Measurements from ENCODE around the gene CYGB. TPM values are rescaled to one million over a fixed set of nuclear protein-coding genes. Genes with fewer than 3 reads are reported as not detected.

Gene CYGB
- polyA plus RNA-seq, 3 donors, result not detected

DNA sequence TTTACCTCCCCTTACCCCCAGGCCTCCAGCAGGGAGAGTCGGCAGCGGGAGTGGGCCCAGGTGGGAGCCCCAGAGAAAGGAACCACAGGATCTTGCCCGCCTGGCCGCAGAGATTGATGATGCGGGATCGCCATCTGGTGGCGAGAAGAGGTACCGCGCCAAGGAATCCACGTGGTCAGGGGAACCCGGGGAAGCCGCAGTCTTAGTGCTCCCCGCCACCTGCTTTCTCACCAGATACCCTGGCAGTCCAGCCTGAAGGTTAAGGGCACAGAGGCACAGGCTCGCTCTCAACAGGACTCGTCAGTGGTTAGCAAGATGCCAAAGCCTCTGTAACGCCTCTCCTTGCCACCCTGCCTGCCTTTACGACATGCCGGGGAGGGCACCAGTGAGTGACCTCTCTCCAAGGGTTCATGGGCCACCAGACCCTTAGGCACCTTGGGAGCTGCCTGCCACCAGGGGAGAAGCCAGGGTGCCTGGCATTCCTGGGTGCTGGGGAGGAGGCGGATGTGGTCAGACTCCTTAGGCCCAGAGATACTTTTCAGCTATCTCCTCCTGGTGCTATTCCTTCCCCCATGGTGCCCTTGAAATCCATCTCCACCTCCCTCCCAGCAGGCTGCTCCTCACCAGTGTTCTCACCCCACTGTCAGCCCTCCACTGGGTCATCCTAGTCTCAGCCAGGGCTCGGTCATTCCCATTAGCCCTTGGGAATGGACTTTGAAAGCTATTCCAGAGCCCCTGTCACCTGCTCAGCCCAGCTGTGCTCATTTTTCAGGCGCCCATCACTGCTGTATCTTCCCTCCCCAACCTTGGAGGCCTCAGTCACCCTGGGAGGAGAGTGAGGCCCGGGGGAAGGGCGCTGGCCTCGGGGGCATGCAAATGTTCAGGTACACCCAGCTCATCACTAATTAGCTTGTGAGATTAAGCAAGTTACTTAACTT lies 30.8 kb downstream of the CYGB start:
- TF ChIP-seq, protein P1, sequence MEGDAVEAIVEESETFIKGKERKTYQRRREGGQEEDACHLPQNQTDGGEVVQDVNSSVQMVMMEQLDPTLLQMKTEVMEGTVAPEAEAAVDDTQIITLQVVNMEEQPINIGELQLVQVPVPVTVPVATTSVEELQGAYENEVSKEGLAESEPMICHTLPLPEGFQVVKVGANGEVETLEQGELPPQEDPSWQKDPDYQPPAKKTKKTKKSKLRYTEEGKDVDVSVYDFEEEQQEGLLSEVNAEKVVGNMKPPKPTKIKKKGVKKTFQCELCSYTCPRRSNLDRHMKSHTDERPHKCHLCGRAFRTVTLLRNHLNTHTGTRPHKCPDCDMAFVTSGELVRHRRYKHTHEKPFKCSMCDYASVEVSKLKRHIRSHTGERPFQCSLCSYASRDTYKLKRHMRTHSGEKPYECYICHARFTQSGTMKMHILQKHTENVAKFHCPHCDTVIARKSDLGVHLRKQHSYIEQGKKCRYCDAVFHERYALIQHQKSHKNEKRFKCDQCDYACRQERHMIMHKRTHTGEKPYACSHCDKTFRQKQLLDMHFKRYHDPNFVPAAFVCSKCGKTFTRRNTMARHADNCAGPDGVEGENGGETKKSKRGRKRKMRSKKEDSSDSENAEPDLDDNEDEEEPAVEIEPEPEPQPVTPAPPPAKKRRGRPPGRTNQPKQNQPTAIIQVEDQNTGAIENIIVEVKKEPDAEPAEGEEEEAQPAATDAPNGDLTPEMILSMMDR (IDR thresholded peaks at IDR 0.05), result peak; percentile 95
- peak overlapping the region in 1 of 7 donors; percentile 26 for H3K27ac Mint-ChIP-seq
- peaks cover 0 to 4% (median 0%) of the 10 kb centered on the region in 7 donors for H3K9me3 Mint-ChIP-seq
- Histone ChIP-seq H3K36me3 (replicated peaks in 1 of 2; ENCODE audit: control insufficient read depth in 1 of 2, insufficient read depth in 2 of 2, low read length in 2 of 2) (no peaks in the 10 kb centered on the region), H3K4me2 (replicated peaks; ENCODE audit: extremely low read depth, low read length, poor library complexity, severe bottlenecking) (no peak overlapping the region), H4K20me1 (ENCODE audit: insufficient read depth, low read length) (no peaks in the 10 kb centered on the region), H2AFZ (ENCODE audit: insufficient read depth, low read depth, low read length, poor library complexity, severe bottlenecking) (peak overlapping the region; percentile 27), H3K27me3 (ENCODE audit: control insufficient read depth in 2 of 2, insufficient read depth in 2 of 2, low read length in 2 of 2) (no peaks in the 10 kb centered on the region), H3K4me1 (ENCODE audit: control insufficient read depth in 1 of 2, insufficient read depth in 2 of 2, low read length in 2 of 2) (peaks cover 52 to 57% of the 10 kb centered on the region in 2 donors), H3K4me3 (replicated peaks in 1 of 3; ENCODE audit: low read depth in 2 of 3, low read length in 3 of 3) (no peak overlapping the region), H3K9ac (ENCODE audit: insufficient read depth, low read length, poor library complexity, severe bottlenecking) (no peak overlapping the region), H3K79me2 (ENCODE audit: insufficient read depth, low read length) (no peaks in the 10 kb centered on the region), H3K27ac (ENCODE audit: low read depth in 1 of 2, low read length in 2 of 2) (no peak overlapping the region), H3K9me3 (replicated peaks in 1 of 2; ENCODE audit: control insufficient read depth in 1 of 2, insufficient read depth in 1 of 2, low read length in 2 of 2) (no peaks in the 10 kb centered on the region)
- 22% methylated on average over 20 of the region's 24 CpGs for WGBS (ENCODE audit: insufficient coverage)
- intact Hi-C loops (cut with micrococcal nuclease), result loop anchor here (1.0 to 10.0 kb wide), 4 partner anchors 40 to 208 kb away; partner anchors contain the start of genes AANAT (in 1 of the 2), MXRA7 (in 1 of the 2) and SPHK1 (in 1 of the 2)
- H3K36me3 Mint-ChIP-seq, result peaks cover 0 to 1% of the 10 kb centered on the region in 2 donors
- H3K27me3 Mint-ChIP-seq (ENCODE audit: low read depth in 3 of 3), result peaks cover 8 to 10% (median 9%) of the 10 kb centered on the region in 3 donors
- H3K4me1 Mint-ChIP-seq, result peaks cover 59% of the 10 kb centered on the region
- peak; percentile 76 to 82 (median 79) for DNase-seq
- H3K4me3 Mint-ChIP-seq, result no peak overlapping the region

DNA sequence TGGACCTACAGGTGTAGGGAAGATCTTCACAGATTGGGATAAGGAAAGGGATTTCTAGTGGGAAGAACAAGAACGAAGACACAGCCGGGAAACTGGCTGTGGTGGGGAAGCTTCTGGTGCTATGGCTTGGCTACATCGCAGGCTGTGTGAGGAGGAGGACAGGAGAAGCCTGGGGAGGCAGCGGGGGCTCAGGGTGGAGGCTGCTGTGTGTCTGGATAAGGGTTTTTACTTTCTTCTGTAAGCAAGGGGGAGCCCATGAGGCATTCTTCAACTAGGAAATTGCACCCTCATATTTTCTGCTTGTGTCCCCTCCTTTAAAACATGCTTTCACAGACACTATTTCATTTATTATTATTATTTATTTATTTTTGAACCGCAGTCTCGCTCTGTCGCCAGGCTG lies 33.4 kb downstream of the CYGB start:
- H3K4me1 Mint-ChIP-seq, result peaks cover 53% of the 10 kb centered on the region

More for the DNA sequence above, 33.4 kb downstream of the CYGB start:
- intact Hi-C loops (cut with micrococcal nuclease), result loop anchor here in 1 of 2 donors (10.0 kb wide), 2 partner anchors 119 to 211 kb away; partner anchors contain the start of genes MXRA7 and SPHK1
- H3K27me3 Mint-ChIP-seq (ENCODE audit: low read depth in 3 of 3), result peaks cover 5 to 10% (median 9%) of the 10 kb centered on the region in 3 donors
- peaks cover 5 to 8% of the 10 kb centered on the region in 2 donors for H3K36me3 Mint-ChIP-seq
- H4K20me1 ChIP-seq (ENCODE audit: insufficient read depth, low read length), result no peaks in the 10 kb centered on the region
- TF ChIP-seq, protein P1 (IDR thresholded peaks at IDR 0.05), result peak; percentile 47
- H3K27ac ChIP-seq (ENCODE audit: low read depth in 1 of 2, low read length in 2 of 2), result peak overlapping the region in 1 of 2 donors; percentile 13
- H3K4me2 ChIP-seq (replicated peaks; ENCODE audit: extremely low read depth, low read length, poor library complexity, severe bottlenecking), result no peak overlapping the region
- no peak overlapping the region for H2AFZ ChIP-seq (ENCODE audit: insufficient read depth, low read depth, low read length, poor library complexity, severe bottlenecking)
- no peaks in the 10 kb centered on the region for H3K36me3 ChIP-seq (replicated peaks in 1 of 2; ENCODE audit: control insufficient read depth in 1 of 2, insufficient read depth in 2 of 2, low read length in 2 of 2)
- no peaks in the 10 kb centered on the region for H3K9me3 ChIP-seq (replicated peaks in 1 of 2; ENCODE audit: control insufficient read depth in 1 of 2, insufficient read depth in 1 of 2, low read length in 2 of 2)
- H3K4me3 Mint-ChIP-seq, result peak overlapping the region in 1 of 2 donors; percentile 35
- 42% methylated on average over 3 of the region's 7 CpGs for WGBS (ENCODE audit: insufficient coverage)
- peak in 2 of 3 donors; percentile 48 for DNase-seq
- H3K9ac ChIP-seq (ENCODE audit: insufficient read depth, low read length, poor library complexity, severe bottlenecking), result no peak overlapping the region
- H3K27me3 ChIP-seq (ENCODE audit: control insufficient read depth in 2 of 2, insufficient read depth in 2 of 2, low read length in 2 of 2), result no peaks in the 10 kb centered on the region
- peaks cover 50 to 58% of the 10 kb centered on the region in 2 donors for H3K4me1 ChIP-seq (ENCODE audit: control insufficient read depth in 1 of 2, insufficient read depth in 2 of 2, low read length in 2 of 2)
- no peak overlapping the region for H3K4me3 ChIP-seq (replicated peaks in 1 of 3; ENCODE audit: low read depth in 2 of 3, low read length in 3 of 3)
- H3K9me3 Mint-ChIP-seq, result no peaks in the 10 kb centered on the region
- H3K27ac Mint-ChIP-seq, result peak overlapping the region; percentile 19 to 92 (median 37)
- H3K79me2 ChIP-seq (ENCODE audit: insufficient read depth, low read length), result peaks cover 22% of the 10 kb centered on the region
